ENCODE measurements around the gene NECTIN3.

The NECTIN3 gene

GRCh38 chr3:111071257-111072030 is at the start of gene NECTIN3:
NECTIN3 (plus strand) TSS chr3:111071816; CDS start chr3:111072018, 202 bp downstream.
- peak; percentile 98 for DNase-seq (ENCODE audit: low read depth, low spot score)

- DNase-seq (ENCODE audit: low read depth, low spot score): no peak
These were observed 43.7 kb upstream of the NECTIN3 start for GRCh38 chr3:111027868-111028267.

GRCh38 chr3:111031538-111031937 is 40.1 kb upstream of the NECTIN3 start:
- no peak for DNase-seq (ENCODE audit: low read depth, low spot score)

- DNase-seq (ENCODE audit: low read depth, low spot score): no peak
These were observed 38.9 kb upstream of the NECTIN3 start for GRCh38 chr3:111032677-111033076.

GRCh38 chr3:111033470-111034050 is 38.1 kb upstream of the NECTIN3 start:
- no peak for DNase-seq (ENCODE audit: low read depth, low spot score)

GRCh38 chr3:111035316-111035715 is 36.3 kb upstream of the NECTIN3 start:
- DNase-seq (ENCODE audit: low read depth, low spot score): no peak

- no peak for DNase-seq (ENCODE audit: low read depth, low spot score)
These were observed 35.7 kb upstream of the NECTIN3 start for GRCh38 chr3:111035902-111036301.

GRCh38 chr3:111040959-111041358 is 30.7 kb upstream of the NECTIN3 start:
- DNase-seq (ENCODE audit: low read depth, low spot score): no peak

- no peak for DNase-seq (ENCODE audit: low read depth, low spot score)
These were observed 26.1 kb upstream of the NECTIN3 start for GRCh38 chr3:111045564-111045963.

GRCh38 chr3:111047042-111047441 is 24.6 kb upstream of the NECTIN3 start:
- no peak for DNase-seq (ENCODE audit: low read depth, low spot score)

- no peak for DNase-seq (ENCODE audit: low read depth, low spot score)
These were observed 23.7 kb upstream of the NECTIN3 start for GRCh38 chr3:111047812-111048435.

- DNase-seq (ENCODE audit: low read depth, low spot score): no peak
These were observed 20.3 kb upstream of the NECTIN3 start for GRCh38 chr3:111051354-111051753.

GRCh38 chr3:111068574-111068973 is 3.0 kb upstream of the NECTIN3 start:
- DNase-seq (ENCODE audit: low read depth, low spot score): no peak

- peak; percentile 44 for DNase-seq (ENCODE audit: low read depth, low spot score)
These were observed 1.4 kb upstream of the NECTIN3 start for GRCh38 chr3:111069974-111070771.

GRCh38 chr3:111070772-111071256 is 802 bp upstream of the NECTIN3 start:
- no peak for DNase-seq (ENCODE audit: low read depth, low spot score)

- peak; percentile 71 for DNase-seq (ENCODE audit: low read depth, low spot score)
These were observed 660 bp downstream of the NECTIN3 start for GRCh38 chr3:111072031-111072921.

GRCh38 chr3:111073218-111073617 is 1.6 kb downstream of the NECTIN3 start:
- DNase-seq (ENCODE audit: low read depth, low spot score): peak; percentile 40

GRCh38 chr3:111076732-111077131 is 5.1 kb downstream of the NECTIN3 start:
- no peak for DNase-seq (ENCODE audit: low read depth, low spot score)

GRCh38 chr3:111077369-111077768 is 5.8 kb downstream of the NECTIN3 start:
- no peak for DNase-seq (ENCODE audit: low read depth, low spot score)

- peak; percentile 62 for DNase-seq (ENCODE audit: low read depth, low spot score)
These were observed 8.8 kb downstream of the NECTIN3 start for GRCh38 chr3:111080413-111080812.

Data from astrocyte of the hippocampus (primary cell).